Measurements from ENCODE around the gene RNU4-1. TPM values are rescaled to one million over a fixed set of nuclear protein-coding genes. Genes with fewer than 3 reads are reported as not detected.
A peak's percentile ranks its signal among the peaks of the same experiment; 100 is the strongest.

Gene RNU4-1
- total and polyA plus RNA-seq, 4 donors, result under 0.01 to 2,200 TPM; not detected in 2

- Histone ChIP-seq H3K27ac (ENCODE audit: low read depth in 1 of 2, low read length in 1 of 2) (no peak overlapping the region), H3K4me3 (no peak overlapping the region), H3K9ac (ENCODE audit: insufficient read depth in 1 of 2, low read length in 2 of 2) (no peak overlapping the region), H3K27me3 (ENCODE audit: control insufficient read depth in 3 of 3, insufficient read depth in 3 of 3, low read length in 2 of 3) (no peaks in the 10 kb centered on the region), H3K4me1 (ENCODE audit: control insufficient read depth in 5 of 5, insufficient read depth in 5 of 5, low read length in 5 of 5) (no peaks in the 10 kb centered on the region), H3K9me3 (ENCODE audit: control insufficient read depth in 4 of 4, insufficient read depth in 3 of 4, low read length in 3 of 4) (peaks cover 0 to 2% (median 0%) of the 10 kb centered on the region in 4 donors), H3K36me3 (ENCODE audit: control insufficient read depth in 4 of 4, insufficient read depth in 4 of 4, low read length in 4 of 4) (no peaks in the 10 kb centered on the region)
- no peak for DNase-seq
- ATAC-seq (ENCODE audit: insufficient read depth, low FRiP score), result no peak
- 85 to 86% methylated on average over 5 of the region's 5 CpGs for WGBS, 2 donors
- TF ChIP-seq, protein P1, sequence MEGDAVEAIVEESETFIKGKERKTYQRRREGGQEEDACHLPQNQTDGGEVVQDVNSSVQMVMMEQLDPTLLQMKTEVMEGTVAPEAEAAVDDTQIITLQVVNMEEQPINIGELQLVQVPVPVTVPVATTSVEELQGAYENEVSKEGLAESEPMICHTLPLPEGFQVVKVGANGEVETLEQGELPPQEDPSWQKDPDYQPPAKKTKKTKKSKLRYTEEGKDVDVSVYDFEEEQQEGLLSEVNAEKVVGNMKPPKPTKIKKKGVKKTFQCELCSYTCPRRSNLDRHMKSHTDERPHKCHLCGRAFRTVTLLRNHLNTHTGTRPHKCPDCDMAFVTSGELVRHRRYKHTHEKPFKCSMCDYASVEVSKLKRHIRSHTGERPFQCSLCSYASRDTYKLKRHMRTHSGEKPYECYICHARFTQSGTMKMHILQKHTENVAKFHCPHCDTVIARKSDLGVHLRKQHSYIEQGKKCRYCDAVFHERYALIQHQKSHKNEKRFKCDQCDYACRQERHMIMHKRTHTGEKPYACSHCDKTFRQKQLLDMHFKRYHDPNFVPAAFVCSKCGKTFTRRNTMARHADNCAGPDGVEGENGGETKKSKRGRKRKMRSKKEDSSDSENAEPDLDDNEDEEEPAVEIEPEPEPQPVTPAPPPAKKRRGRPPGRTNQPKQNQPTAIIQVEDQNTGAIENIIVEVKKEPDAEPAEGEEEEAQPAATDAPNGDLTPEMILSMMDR (IDR thresholded peaks at IDR 0.05; ENCODE audit: control extremely low read depth, extremely low read depth), result no peak
These were observed 39.0 kb upstream of the RNU4-1 start for GRCh38 chr12:120332041-120332440.

GRCh38 chr12:120331390-120331789 lies 38.4 kb upstream of the RNU4-1 start:
- H3K36me3 ChIP-seq (ENCODE audit: control insufficient read depth in 4 of 4, insufficient read depth in 4 of 4, low read length in 4 of 4), result no peaks in the 10 kb centered on the region
- H3K4me3 ChIP-seq, result no peak overlapping the region
- ATAC-seq (ENCODE audit: insufficient read depth, low FRiP score) (no peak), DNase-seq (no peak)
- H3K27me3 ChIP-seq (ENCODE audit: control insufficient read depth in 3 of 3, insufficient read depth in 3 of 3, low read length in 2 of 3), result no peaks in the 10 kb centered on the region
- no peak overlapping the region for H3K9ac ChIP-seq (ENCODE audit: insufficient read depth in 1 of 2, low read length in 2 of 2)
- 66 to 70% methylated on average over 3 of the region's 3 CpGs for WGBS, 2 donors
- TF ChIP-seq, protein P1 (IDR thresholded peaks at IDR 0.05; ENCODE audit: control extremely low read depth, extremely low read depth), result no peak
- H3K27ac ChIP-seq (ENCODE audit: low read depth in 1 of 2, low read length in 1 of 2), result no peak overlapping the region
- no peaks in the 10 kb centered on the region for H3K4me1 ChIP-seq (ENCODE audit: control insufficient read depth in 5 of 5, insufficient read depth in 5 of 5, low read length in 5 of 5)
- H3K9me3 ChIP-seq (ENCODE audit: control insufficient read depth in 4 of 4, insufficient read depth in 3 of 4, low read length in 3 of 4), result peaks cover 0 to 2% (median 0%) of the 10 kb centered on the region in 4 donors

- TF ChIP-seq, protein P1 (IDR thresholded peaks at IDR 0.05; ENCODE audit: control extremely low read depth, extremely low read depth), result no peak
- no peak overlapping the region for H3K27ac ChIP-seq (ENCODE audit: low read depth in 1 of 2, low read length in 1 of 2)
These were observed 35.2 kb upstream of the RNU4-1 start for GRCh38 chr12:120328228-120328627.

GRCh38 chr12:120327593-120327992 lies 34.6 kb upstream of the RNU4-1 start, which contains the start of gene PLA2G1B:
TSS of gene PLA2G1B (minus strand) at chr12:120327779. CDS start at chr12:120327753, 26 bp downstream.
- Histone ChIP-seq H3K36me3 (ENCODE audit: control insufficient read depth in 4 of 4, insufficient read depth in 4 of 4, low read length in 4 of 4) (no peaks in the 10 kb centered on the region), H3K9ac (ENCODE audit: insufficient read depth in 1 of 2, low read length in 2 of 2) (no peak within 1 kb of the TSS), H3K4me1 (ENCODE audit: control insufficient read depth in 5 of 5, insufficient read depth in 5 of 5, low read length in 5 of 5) (peaks cover 0 to 4% (median 0%) of the 10 kb centered on the region in 5 donors), H3K27ac (ENCODE audit: low read depth in 1 of 2, low read length in 1 of 2) (no peak within 1 kb of the TSS), H3K27me3 (ENCODE audit: control insufficient read depth in 3 of 3, insufficient read depth in 3 of 3, low read length in 2 of 3) (no peaks in the 10 kb centered on the region), H3K9me3 (ENCODE audit: control insufficient read depth in 4 of 4, insufficient read depth in 3 of 4, low read length in 3 of 4) (no peaks in the 10 kb centered on the region), H3K4me3 (no peak within 1 kb of the TSS)
- 63 to 75% methylated on average over 5 of the region's 5 CpGs for whole genome bisulfite sequencing, 2 donors
- ATAC-seq (ENCODE audit: insufficient read depth, low FRiP score) (no peak), DNase-seq (peak; percentile 16 to 30 (median 21))
- TF ChIP-seq, protein P1 (IDR thresholded peaks at IDR 0.05; ENCODE audit: control extremely low read depth, extremely low read depth), result no peak

More at GRCh38 chr12:120328228-120328627, 35.2 kb upstream of the RNU4-1 start:
- Histone ChIP-seq H3K4me3 (no peak overlapping the region), H3K27me3 (ENCODE audit: control insufficient read depth in 3 of 3, insufficient read depth in 3 of 3, low read length in 2 of 3) (no peaks in the 10 kb centered on the region), H3K4me1 (ENCODE audit: control insufficient read depth in 5 of 5, insufficient read depth in 5 of 5, low read length in 5 of 5) (peaks cover 0 to 4% (median 0%) of the 10 kb centered on the region in 5 donors), H3K9ac (ENCODE audit: insufficient read depth in 1 of 2, low read length in 2 of 2) (no peak overlapping the region), H3K36me3 (ENCODE audit: control insufficient read depth in 4 of 4, insufficient read depth in 4 of 4, low read length in 4 of 4) (no peaks in the 10 kb centered on the region), H3K9me3 (ENCODE audit: control insufficient read depth in 4 of 4, insufficient read depth in 3 of 4, low read length in 3 of 4) (no peaks in the 10 kb centered on the region)
- no peak for ATAC-seq (ENCODE audit: insufficient read depth, low FRiP score)
- WGBS, 2 donors, result 81 to 86% methylated on average over 4 of the region's 4 CpGs
- DNase-seq, result no peak
